ENCODE data around the gene PCDH12. TPM values are rescaled to one million over a fixed set of nuclear protein-coding genes. Genes with fewer than 3 reads are reported as not detected.

PCDH12 gene
- total and polyA plus RNA-seq, 10 of the 15 experiments (the other 5 are each of a cell fraction or from before 2014, with no cell fraction given): 0.01 to 0.14 (median 0.06) TPM; not detected in 4

GRCh38 chr5:141973871-141974595 is 16.0 kb upstream of the PCDH12 start:
- DNase-seq (ENCODE audit: low read depth, low spot score): no peak
- 47% methylated on average over 1 of the region's 1 CpG for WGBS (ENCODE audit: insufficient coverage, insufficient replicate concordance, low lambda C conversion rate, missing lambda C conversion rate)
- BruUV-seq (replicated peaks): no TSS peak
- Histone ChIP-seq H2AFZ (ENCODE audit: control insufficient read depth, low read depth, low read length) (no peak overlapping the region), H3K79me2 (ENCODE audit: control insufficient read depth, insufficient read depth, low read length) (peaks cover 15% of the 10 kb centered on the region), H3K4me3 (no peak overlapping the region), H3K4me1 (ENCODE audit: control insufficient read depth, insufficient read depth, low read length) (peaks cover 5% of the 10 kb centered on the region; the same call in 1 of the 2 replicates), H3K36me3 (ENCODE audit: control insufficient read depth in 2 of 2, insufficient read depth in 2 of 2, low read length in 1 of 2) (peaks cover 0 to 12% of the 10 kb centered on the region in 2 experiments), H3K27me3 (replicated peaks in 1 of 2; ENCODE audit: control insufficient read depth in 2 of 2, insufficient read depth in 2 of 2, low read length in 1 of 2) (no peaks in the 10 kb centered on the region), H3K27ac (ENCODE audit: control insufficient read depth, insufficient read depth) (no peak overlapping the region), H3K4me2 (ENCODE audit: control insufficient read depth, insufficient read depth) (no peak overlapping the region), H3K9me3 (replicated peaks; ENCODE audit: control insufficient read depth, insufficient read depth, low read length) (no peaks in the 10 kb centered on the region), H3K9ac (ENCODE audit: control insufficient read depth, insufficient read depth, low read length) (no peak overlapping the region), H4K20me1 (ENCODE audit: control insufficient read depth, insufficient read depth) (no peaks in the 10 kb centered on the region)
- CTCF ChIA-PET: interaction anchor here (6.0 kb wide), 1 partner anchor 17 kb away, joined by 46 read pairs; no protein-coding TSS in a partner anchor
- no peak for ATAC-seq
- SMC1A ChIA-PET (ENCODE audit: uncharacterized antibody, unreplicated experiment): no interaction called here
- FAIRE-seq: no peak
- TF ChIP-seq BCL3 (IDR thresholded peaks at IDR 0.05; ENCODE audit: borderline replicate concordance, insufficient read depth, low read depth, low read length, poor library complexity, severe bottlenecking): no peak
- no peak for TF ChIP-seq CEBPB (IDR thresholded peaks at IDR 0.05; ENCODE audit: borderline replicate concordance in 1 of 2, low read depth in 2 of 2, low read length in 2 of 2)
- TF ChIP-seq ZBTB40 (IDR thresholded peaks at IDR 0.05; ENCODE audit: borderline replicate concordance): no peak
- TF ChIP-seq KAT2A (conservative IDR thresholded peaks at IDR 0.05; ENCODE audit: control insufficient read depth, low read depth, low read length): no peak
- TF ChIP-seq NFIC (IDR thresholded peaks at IDR 0.05; ENCODE audit: low read depth, low read length): no peak
- no peak for TF ChIP-seq FOS (IDR thresholded peaks at IDR 0.05; ENCODE audit: borderline replicate concordance, extremely low read depth, insufficient read length)
- no peak for TF ChIP-seq HCFC1 (IDR thresholded peaks at IDR 0.05; ENCODE audit: low read length)
- no peak for TF ChIP-seq E2F8 (IDR thresholded peaks at IDR 0.05; ENCODE audit: low read depth, partially characterized antibody)
- TF ChIP-seq MXI1 (IDR thresholded peaks at IDR 0.05; ENCODE audit: low read depth, low read length): no peak
- no peak for TF ChIP-seq RELA (IDR thresholded peaks at IDR 0.05; ENCODE audit: borderline replicate concordance, partially characterized antibody)
- TF ChIP-seq PML (IDR thresholded peaks at IDR 0.05; ENCODE audit: low read length): no peak
- TF ChIP-seq LARP7 (IDR thresholded peaks at IDR 0.05): no peak
- intact Hi-C loops (cut with micrococcal nuclease; ENCODE audit: unreplicated experiment) (no loop called here), in situ Hi-C loops (cut with MboI) (no loop called here)
- RAD21 ChIA-PET (ENCODE audit: unreplicated experiment): no interaction called here
- POLR2A ChIA-PET: no interaction called here
